ENCODE measurements around the gene TMEM185A.
A peak's percentile ranks its signal among the peaks of the same experiment; 100 is the strongest.
"Not testable (repeated sequence)": the region's sequence is repeated elsewhere in the genome, so short reads cannot be mapped to it uniquely, and the experiment has no call there.

The TMEM185A gene

GRCh38 chrX:149631234-149632165 is at the start of gene TMEM185A:
TMEM185A (minus strand) TSS chrX:149631792; CDS start chrX:149631580, 212 bp downstream.
- peak; percentile 28 for DNase-seq

GRCh38 chrX:149681182-149681581 is 49.6 kb upstream of the TMEM185A start:
- DNase-seq: no peak

- not testable (repeated sequence) for DNase-seq
Measured at GRCh38 chrX:149679164-149679678, 47.6 kb upstream of the TMEM185A start.

DNA sequence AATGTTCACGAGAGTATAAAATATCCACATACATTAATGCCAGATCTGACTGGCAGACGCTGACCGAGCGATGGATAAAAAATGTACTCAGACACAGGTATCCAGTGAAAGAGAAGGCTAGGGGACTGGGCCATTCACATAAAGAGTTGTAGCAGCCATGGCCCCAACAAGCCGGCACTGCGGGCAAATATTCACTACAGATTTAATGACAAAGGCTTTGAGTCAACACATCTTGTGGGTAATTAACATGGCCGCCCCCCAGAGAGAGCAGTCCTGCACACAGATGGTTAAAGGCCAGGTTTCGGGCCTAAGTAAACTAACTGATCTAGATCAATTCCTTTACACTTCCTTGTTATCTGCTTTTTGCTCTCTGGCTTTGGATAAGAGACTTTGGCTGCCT is 44.0 kb upstream of the TMEM185A start:
- not testable (repeated sequence) for DNase-seq

DNA sequence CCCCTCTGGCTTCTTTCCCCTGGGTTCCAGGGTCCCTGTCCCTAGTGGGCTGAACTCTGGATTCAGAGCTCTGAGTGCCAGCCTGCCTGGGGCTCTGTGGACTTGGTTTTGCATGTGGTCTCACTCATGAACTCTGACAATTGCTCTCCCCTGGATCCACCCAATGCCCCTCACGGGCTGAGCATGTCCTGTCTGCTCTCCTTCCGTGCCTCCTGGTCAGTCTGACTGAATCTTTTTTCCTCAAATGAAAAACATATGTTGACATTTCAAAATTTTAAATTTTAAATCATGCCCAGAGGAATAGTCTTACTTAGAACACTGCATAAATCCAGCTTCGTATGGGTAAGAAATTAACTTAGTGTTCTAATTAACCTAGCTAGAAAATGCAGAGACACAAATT is 43.5 kb upstream of the TMEM185A start:
- DNase-seq: not testable (repeated sequence)

DNA sequence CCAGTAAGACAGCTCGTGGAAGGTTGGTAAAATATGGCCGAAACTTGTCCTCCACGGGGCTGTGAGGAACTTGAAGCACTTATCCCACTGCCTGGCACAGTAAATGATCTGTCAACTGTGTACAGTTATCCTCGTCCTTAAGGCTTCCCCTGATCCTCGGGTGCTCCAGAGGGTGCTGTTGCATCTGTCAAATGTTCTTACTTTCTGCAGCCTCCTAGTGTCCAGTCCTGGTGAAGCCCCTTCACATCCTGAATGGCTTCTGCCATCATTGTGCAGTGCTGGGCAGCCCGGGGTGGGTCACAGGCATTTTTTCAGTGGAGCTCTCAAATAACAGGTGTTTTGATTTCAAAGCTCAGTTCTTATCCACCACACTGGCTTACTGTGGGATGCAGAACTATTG is 29.0 kb upstream of the TMEM185A start:
- not testable (repeated sequence) for DNase-seq

DNA sequence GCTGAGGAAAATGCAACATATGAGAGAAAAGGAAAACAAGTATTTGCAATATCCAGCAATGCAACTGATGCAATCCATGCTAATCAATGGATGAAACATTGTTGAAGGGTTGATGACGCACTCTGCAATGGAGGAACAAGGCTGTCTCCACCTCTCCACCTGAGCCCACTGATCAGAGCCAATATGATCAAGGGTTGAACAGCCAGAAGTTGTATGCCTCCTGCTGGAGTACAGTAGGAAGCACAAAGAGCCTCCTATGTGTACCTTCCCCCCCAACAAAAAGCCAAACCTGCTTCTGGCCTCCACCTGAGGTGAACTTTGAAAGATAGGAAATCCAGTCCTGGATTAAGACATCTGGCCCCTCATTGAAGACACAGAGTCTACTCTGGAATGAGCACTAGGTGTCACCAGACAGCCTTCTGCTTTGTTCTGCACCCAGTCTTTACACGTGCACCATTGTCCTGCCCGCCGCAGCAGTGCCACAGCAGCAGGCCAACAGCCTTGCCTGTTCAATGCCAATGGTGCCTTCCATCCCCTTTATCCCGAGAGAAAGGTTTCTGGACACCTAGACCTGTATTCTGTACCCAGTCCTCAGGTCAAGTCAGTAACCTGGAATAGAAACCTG is 24.8 kb upstream of the TMEM185A start:
- not testable (repeated sequence) for DNase-seq

DNA sequence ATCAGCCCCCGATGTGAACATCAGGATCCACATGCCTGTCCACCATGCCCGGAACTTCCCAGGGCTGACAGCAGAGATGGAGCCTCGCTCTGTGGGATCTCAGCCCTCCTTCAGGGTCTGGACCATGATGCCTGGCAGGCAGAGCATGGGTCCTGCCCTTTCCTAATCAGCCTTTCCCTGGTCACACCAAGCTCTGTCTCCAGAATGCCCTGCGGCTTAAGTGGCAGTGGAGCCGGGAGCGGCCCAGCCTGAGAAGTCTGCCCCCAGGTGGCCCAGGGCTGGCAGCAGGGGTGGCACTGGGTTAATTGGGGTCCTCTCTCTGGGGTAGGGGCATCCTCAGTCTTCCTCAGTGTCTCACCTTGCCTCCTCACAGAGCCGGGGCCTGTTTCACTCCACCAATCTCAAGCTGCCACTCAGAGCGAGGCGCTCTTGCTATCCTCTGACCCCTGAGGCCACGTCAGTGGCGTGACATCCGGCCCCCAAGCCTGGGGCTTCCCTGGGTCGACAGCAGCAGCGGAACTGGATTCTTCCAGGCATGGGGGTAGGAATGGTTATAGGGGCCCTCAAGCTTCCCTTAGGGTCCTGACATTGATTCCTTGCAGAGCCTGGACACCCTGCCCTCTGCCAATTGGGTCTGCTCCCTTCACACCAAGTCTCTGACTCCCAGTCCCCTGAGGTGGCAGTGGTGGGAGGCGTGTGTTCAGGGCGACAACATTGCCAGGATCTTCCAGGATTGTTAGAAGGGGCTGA is 20.8 kb upstream of the TMEM185A start:
- DNase-seq: no peak

GRCh38 chrX:149650162-149650561 is 18.6 kb upstream of the TMEM185A start:
- no peak for DNase-seq

DNA sequence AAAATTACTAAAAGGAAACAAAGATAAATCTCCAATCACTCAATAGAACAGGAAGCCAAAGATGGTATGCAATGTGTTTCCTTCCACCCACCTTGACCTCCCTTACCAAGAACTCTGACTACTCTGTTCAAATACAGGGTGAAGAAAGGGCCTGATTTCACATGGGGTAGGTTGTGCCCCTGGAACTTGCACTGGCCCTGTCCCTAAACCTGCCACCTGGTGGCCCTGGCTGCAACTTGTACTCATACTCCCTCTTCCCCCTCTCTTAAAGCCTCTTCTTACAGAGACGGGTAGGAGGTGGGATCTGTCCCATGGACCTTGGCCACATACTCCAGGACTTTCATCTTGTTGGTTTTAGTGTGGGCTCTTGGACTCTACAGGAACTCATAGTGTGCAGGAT is 17.3 kb upstream of the TMEM185A start:
- no peak for DNase-seq

- no peak for DNase-seq
Measured at GRCh38 chrX:149647505-149647904, 15.9 kb upstream of the TMEM185A start.

GRCh38 chrX:149643496-149643895 is 11.9 kb upstream of the TMEM185A start:
- no peak for DNase-seq

DNA sequence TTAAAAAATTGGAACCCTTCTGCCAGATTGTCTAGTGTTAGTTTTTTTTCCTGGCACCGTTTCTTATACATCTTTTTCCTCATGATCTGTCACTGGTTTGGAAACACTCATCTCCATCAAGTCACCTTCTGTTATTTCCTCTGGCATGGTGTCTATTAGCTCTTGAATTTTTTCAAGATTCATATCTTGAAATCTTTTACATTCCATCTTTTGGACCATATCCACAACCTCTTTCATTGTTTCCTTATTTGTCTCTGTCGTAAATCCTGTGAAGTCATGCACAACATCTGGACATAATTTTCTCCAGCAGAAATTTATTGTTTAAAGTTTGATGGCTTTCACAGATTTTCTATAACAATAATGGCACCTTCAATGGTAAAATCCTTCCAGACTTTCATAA is 10.2 kb upstream of the TMEM185A start:
- DNase-seq: no peak

GRCh38 chrX:149641432-149641831 is 9.8 kb upstream of the TMEM185A start:
- no peak for DNase-seq

DNA sequence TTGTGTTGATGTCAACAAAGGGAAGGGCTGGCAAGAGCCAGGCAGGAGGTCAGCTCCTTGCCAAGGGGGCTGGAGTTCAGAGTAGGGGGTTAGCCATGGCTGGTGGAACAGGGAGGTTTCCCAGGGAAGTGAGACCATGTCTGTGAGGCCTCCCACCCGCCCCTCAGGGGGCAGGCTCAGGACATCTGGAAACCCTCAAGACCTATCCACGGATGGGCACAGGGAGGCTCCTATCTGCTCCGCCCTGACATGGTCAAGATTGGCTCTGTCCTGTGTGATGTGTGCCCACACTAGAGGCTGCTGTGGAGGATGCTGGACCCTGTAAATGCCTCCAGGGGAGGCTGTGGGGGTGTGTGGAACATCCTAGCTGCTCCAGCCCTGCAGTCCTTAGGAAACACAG is 8.0 kb upstream of the TMEM185A start:
- no peak for DNase-seq

DNA sequence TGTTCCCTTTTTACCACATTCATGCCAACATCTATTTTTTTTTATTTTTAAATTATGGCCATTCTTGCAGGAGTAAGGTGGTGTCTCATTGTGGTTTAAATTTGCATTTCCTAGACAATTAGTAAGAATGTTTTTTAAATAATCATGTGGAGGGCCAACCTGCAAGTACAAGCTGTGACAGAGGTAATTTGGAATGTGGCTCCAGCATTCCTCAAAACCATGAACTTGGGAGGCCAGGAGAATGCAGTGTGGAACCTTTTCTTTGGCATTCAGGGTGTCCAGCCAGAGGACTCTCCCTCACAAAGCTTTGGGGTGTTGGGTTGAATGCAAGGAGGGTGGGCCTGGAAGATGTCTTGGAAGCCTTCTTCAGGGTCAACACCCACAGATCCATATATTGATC is 7.3 kb upstream of the TMEM185A start:
- DNase-seq: no peak

GRCh38 chrX:149633511-149633910 is 1.9 kb upstream of the TMEM185A start:
- no peak for DNase-seq

DNA sequence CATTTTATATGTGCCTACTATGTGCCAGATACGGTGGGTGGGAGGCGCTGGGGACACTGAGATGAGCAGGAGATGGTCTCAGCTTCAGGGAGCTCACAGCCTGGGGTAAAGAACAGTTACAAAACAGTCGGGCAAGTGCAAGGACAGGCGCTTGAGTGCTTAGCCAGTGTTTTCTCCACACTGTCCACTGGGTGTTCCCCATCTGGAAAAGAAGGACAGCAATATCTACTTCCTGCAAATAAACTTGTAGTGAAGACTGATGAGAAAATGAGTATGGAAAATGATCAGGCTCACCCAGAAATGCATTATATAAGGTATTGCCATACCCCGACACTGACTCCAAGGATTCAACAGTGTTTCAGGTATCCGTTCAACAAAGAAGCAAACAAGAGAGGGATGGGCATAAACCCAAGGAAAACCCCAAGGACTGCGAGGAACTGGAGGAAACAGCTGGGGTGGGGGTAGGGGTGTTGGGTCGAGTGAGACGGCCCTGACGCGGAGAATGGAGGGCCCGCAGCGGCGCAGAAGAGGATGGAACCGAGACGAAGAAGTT is 835 bp downstream of the TMEM185A start:
- DNase-seq: no peak

DNA sequence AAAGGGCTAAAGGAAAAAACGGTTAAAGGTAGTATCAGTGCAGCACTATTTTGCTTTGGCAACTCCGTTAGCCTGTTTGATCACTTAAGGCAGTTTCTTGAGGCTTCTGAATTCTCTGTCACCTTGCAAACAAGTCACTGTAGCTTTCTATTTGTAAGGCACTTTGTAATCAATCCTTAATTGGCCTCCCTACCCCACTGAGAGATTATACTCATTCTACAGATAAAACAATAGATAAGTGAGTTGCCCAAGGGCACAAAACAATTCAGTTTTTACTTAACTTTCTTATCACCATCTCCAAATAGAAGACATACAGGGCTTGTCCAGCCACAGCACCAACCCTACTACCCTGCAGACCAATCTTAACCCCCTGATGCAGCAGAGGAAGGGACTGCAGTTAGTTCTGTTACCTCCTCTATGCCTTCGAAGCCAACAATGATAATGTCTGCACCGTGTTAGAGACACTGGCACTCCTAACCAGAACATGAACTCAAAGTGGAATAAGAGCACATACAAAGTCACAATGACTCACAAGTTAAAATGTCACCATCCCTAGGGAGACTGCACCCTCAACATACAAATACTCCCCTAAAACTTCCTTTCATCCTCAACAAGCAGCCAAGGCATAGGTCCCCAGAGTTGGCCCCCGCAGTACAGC is 1.7 kb downstream of the TMEM185A start:
- DNase-seq: no peak

DNA sequence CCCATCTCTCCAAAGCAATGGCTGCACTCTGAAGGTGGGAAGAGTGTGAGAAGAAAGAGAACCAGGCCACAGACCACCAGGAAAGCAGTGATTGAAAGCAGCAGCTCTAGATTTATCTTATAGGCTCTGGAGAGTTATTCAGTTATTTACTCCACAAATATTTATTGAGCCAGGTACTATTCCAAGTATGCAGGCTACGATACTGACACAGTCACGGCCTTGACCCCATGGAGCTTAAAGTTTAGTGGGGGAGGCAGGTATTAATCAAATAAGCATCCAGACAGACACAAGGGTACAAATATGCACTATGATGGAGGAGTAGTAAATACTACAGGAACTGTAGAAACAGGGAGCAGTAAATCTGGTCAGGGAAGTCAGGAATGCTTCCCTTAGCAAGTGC is 2.8 kb downstream of the TMEM185A start:
- DNase-seq: no peak

DNA sequence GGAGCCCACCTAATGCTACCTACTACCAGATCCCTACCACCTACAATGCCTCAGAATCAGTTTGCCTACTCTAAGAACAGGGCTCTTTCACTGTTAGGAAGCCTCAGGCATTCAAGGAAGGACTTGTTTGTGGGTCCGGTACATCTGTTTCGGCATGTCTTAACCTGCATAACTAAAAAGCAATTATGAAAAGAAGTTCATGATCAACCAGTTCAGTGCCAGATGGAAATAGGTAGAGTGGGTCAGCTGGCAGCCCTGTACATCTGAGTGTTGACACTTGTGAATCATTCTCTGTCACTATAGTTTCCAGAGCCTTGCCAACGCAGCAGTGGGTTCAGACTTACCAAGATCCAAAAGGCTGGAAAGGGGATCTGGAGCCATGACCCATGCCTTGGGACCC is 3.3 kb downstream of the TMEM185A start:
- no peak for DNase-seq

DNA sequence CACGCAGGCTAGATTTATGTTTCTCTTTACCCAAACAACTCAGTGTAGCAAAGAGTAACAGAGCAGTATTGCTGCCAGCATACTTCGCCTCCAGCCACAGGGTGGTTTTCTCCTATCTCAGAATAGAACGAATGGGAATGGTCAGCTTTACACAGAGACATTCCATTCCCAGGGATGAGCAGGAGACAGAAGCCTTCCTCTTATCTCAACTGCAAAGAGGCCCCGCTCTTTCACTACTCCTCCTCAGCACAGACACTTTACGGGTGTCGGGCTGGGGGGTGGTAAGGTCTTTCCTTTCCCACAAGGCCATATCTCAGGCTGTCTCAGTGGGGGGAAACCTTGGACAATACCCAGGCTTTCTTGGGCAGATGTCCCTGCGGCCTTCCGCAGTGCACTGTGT is 4.8 kb downstream of the TMEM185A start:
- DNase-seq: not testable (repeated sequence)
